AG09309 (cell line): ENCODE measurements around the gene LGALS14.

ENCODE experiments used
- DNase-seq: peaks from one replicate; pipeline ENCODE4 v3.0.0-alpha.2; 2010; ENCODE audit warnings: low read depth
- H3K4me3 ChIP-seq: 2 replicates; pipeline ENCODE4 v1.5.1; 2011; ENCODE audit warnings: mild to moderate bottlenecking, low read depth, low read length, moderate library complexity; ENCODE audit not compliant: control insufficient read depth
- CTCF ChIP-seq: IDR thresholded peaks from 2 replicates; pipeline ENCODE4 v1.5.1; 2011; ENCODE audit warnings: mild to moderate bottlenecking, low read depth, low read length, inconsistent platforms; ENCODE audit not compliant: insufficient read depth, control insufficient read depth; ENCODE audit errors: missing control alignments

The LGALS14 gene

GRCh38 chr19:39733841-39734240 is 29.6 kb downstream of the LGALS14 start:
- H3K4me3 ChIP-seq, result no peak overlapping the region
- no peak for TF ChIP-seq CTCF
- DNase-seq, result no peak

DNA sequence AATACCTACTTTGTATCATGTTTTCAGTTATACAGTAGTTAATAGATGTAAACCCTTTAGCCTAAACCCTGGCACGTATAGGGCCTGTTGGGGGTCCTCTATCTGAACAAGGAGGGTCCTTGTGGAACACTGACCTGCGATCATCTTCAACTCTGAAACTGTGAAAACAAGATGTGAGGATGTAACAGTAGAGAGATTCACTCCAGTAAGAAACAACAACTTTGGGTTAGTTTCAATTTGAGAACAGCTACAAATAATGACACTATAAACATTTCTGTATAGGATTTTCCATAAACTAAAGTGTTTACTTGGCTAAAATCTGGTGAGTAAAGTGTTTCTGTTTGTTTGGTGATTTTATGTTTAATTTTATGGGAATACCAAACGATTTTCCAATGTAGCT is 31.4 kb downstream of the LGALS14 start:
- no peak for TF ChIP-seq CTCF
- DNase-seq, result no peak
- no peak overlapping the region for H3K4me3 ChIP-seq

DNA sequence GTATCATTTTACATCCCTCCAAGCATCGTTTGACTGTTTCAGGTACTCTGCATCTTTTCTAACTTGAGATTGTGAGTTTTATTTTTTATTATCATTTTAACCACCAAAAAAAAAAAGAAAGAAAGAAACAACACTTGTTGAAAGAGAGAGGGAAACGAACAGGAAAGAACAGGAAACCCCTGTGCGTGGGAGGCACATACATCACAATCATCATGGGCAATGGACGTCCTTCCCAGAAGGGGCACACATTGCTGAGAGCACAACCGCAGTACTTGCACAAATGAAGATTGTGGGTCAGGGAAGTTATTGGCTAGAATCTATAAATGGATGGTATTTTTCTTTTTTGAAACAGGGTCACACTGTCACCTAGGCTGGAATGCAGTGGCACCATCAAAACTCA is 31.8 kb downstream of the LGALS14 start:
- no peak for TF ChIP-seq CTCF
- no peak for DNase-seq

DNA sequence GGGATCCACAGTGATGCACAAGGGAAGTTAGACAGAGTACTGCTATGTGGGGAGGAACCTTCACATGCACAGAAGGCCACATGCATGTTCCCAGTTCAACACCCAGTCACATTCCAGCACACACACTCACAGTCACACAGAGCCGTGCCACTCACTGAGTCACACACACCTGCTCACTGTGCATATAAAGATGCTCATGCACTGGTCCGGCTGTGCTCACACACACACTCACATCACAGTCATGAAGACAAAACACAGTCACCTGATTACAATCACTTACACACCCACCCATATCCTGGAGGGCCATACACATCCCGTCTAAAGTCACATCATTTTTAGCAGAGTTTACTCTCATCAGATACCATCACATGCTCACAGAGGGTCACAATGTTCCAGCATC is 33.1 kb downstream of the LGALS14 start:
- DNase-seq, result no peak
- TF ChIP-seq CTCF, result no peak
- no peak overlapping the region for H3K4me3 ChIP-seq

More for the DNA sequence above, 31.8 kb downstream of the LGALS14 start:
- no peak overlapping the region for H3K4me3 ChIP-seq

DNA sequence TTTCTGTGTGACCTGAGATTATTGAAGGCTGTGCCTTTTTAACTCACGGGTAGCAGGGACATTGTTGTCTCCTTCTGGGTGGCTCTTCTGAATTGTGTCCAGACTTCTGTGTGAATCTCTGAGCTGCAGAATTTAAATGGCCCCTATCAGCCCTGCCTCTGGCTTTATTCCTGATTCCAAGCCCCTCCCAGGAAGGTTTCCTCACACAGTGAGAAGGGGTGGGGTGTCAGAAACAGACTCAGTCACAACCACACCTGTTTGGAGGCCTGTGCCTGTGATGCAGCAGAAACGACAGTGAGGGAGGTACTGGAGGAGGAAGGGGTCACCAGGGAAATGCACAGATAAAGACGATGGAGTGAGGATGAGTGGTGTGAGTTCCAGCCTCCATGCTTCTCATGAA is 33.6 kb downstream of the LGALS14 start, which contains the start of gene CLC:
Gene CLC (minus strand): TSS at position 139 of the 400 bp plus-strand sequence. CDS start 77 bp downstream, at position 62.
- DNase-seq, result no peak
- no peak for TF ChIP-seq CTCF
- H3K4me3 ChIP-seq, result no peak within 1 kb of the TSS

DNA sequence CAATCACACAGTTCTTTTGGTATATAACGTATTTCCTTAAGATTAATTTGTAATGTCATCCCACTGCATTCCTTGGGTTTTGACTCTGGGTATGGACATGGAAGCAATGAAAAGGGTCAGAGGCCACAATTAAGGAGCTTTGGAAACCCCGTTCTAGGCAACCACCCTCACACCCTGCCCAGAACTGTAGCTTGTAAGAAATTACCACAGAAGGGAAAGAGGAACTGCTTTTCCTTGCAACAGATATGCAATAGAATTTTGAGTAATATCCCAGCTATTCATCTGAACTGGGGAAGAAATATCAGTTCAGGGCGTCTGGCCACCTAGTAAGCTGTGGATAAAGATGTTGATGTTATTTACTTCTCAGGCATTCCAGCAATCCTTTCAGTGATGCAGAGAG is 34.5 kb downstream of the LGALS14 start:
- DNase-seq, result no peak
- TF ChIP-seq CTCF, result no peak
- no peak overlapping the region for H3K4me3 ChIP-seq

DNA sequence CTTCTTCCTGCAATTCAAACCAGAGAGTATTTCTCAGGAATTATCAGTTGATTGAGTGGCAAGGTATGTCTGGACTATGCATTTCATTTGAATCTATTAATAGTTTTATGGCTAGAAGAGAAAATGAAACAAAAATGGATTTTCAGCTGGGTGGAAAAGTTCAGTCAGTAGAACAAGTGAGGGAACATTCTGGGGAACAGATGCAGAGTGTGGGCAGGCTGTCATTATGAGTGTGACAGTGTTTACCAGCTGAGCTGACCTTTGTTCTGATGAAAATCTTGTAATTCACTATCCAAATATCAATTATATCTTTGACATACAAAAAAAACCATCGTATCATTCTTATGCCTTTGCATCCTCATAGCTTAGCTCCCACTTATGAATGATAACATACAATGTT is 36.1 kb downstream of the LGALS14 start:
- TF ChIP-seq CTCF, result no peak
- no peak for DNase-seq
- H3K4me3 ChIP-seq, result no peak overlapping the region
